Activated CD4-positive, CD25-positive, alpha-beta regulatory T cell (primary cell): Measurements from ENCODE around the gene ARHGAP21.

ENCODE experiments used
- DNase-seq, 4 experiments: peaks; one replicate each; lab custom pipeline; 2025; lab: John Stamatoyannopoulos, UW

The ARHGAP21 gene

DNA sequence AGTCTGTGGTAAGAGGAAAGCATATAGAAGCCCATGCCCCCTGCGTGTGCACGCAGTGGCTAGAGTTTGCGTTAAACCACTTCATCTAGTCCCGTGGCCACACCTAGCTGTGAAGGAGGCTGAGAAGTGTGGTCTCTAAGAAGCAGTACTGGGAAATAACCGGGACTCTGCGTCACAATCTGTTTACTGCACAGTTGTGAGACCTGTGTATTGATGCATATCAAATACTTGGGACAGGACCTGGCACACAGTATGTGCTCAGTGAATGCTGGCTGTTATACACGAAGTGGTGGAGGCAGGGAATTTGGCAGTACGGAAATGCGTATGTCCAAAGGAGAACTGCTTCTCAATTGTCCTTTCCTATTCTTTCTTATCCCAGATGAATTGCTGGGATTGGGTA, 149.5 kb downstream of the ARHGAP21 start:
- no peak for DNase-seq

DNA sequence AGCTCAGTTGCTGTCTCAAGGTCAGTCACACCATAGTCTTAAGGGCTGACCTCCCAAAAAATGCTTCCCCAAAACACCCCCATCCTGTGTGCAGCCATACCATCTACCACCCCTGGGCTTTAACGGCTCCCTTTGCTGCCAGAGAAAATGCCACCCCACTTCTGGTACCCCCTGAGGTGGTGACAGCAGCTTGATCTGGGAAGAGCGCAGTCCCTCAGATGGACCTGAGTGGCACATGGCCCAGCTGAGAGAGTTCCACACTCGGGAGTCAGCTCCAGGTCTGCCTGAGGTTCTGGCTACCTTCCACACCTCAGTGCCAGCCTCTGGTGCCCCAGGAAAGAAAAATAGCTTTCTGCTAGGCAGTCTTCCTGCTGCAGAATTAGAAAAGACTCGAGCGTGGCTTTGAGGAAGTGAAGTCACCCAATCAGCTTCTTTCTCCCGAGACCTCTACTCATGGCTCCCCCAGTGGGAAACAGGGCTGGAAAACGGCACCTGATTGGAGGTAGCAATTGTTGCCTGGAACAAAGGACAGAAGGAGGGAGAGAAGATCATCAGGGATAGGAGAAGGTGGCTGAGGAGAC, 151.7 kb downstream of the ARHGAP21 start:
- no peak for DNase-seq

DNA sequence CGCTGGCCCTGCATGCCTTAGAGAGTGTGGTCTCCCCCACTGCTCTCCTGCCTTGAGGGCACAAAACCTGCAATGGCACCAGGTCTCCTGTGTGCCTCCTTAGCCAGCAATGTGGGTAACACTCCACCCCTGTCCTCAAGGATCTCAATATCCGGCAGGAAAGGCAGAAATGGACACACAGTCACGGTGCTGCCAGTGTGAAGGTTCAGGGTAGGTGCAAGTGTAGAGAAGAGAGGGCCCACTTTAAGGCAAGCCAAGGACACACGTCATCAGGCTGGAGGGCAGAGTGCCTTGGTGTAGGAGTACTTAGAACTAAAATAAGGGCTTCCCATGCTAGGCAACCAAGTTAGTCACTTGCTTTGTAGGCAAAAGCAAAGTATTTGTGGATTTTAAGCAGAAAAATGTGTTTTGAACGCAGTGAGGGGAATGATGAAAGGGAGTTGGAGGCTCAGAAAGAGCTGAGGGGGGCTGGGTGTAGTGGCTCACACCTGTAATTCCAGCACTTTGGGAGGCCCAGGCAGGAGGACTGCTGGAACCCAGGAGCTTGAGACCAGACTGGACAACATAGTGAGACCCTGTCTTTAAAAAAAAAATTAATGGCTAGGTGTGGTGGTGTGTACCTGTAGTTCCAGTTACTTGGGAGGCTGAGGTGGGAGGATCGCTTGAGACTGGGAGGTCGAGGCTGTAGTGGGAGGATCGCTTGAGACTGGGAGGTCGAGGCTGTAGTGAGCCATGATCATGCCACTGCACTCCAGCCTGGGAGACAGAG, 152.8 kb downstream of the ARHGAP21 start:
- DNase-seq, result no peak

DNA sequence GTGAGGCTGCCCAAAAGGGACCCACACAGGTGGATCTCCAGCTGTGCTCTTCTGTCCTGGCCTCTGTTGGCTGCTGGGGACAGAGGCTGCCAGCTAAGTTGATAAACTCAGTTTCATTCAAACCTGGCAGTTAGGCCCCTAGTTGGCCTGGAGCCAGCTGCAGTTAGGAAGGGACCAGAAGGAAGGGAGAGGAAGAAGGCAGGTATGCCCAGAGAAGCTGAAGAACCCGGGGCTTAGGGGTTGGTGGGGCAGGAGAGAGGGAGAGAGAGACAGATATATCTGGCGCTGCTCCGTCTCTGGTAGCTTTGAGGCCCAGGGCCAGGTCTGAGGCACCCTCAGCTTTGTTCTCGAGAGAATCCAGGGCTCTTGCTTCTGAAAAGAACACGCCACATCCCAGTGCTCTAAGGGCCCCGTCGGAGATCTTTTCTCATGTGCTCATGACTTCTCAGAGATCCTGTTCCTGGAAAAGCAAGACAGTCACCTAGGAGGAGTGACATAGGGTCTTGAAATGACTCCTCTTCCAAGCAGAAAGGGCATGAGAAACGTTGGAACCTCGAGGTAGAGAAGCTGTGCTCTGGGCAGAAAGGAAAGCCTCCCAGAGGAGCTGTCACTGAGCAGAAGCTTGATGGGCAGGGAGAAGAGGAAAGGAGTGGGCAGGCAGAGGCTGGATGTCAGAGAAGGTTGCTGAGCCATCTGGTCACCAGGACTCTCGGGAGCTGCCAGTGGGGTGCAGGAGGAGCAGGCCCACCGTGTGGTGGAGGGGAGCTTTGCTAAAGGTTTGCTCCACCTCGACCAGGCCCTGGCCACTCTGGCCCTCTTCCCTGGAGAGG, 153.6 kb downstream of the ARHGAP21 start:
- no peak for DNase-seq

DNA sequence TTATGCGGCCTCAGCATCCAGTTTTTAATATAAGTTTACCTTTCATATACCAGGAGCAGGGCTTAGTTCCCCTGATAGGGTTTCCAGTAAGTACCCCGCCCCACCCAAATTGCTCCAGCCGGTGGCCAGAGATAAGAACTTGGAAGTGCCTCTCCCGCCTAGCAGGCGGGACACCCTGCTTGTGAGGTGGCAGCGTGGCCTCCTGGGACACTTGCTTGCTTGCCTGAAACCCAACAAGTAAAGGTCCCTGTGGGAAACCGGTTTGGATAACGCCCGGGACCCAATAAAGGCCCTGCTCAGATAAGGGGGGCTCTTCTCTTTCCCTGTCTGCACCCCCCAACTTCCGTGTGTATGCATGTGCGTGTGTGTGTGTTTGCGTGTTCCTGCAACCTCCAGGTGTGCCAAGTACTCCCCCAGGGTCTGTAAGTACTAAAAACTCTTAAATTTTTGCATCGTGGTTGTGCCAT, 154.3 kb downstream of the ARHGAP21 start:
- no peak for DNase-seq

DNA sequence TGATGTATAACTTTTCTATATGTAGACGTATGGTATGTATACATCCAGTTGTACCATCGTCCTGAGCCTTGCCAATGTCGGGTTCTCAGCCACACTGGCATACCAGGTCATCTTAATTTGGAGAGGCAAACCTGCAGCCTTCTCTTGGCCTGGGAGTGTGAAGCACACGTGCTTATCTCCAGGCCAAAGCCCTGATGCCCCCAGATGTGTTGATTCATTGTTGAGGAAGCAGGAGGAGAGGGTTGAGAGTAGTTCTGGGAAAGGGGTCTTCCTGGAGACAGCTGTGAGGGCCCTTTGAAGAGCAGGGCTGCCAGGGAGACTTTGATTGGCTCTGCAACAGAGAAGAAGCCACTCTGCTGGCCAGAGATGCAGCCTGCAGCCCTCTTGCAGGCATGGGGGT, 155.6 kb downstream of the ARHGAP21 start:
- no peak for DNase-seq

DNA sequence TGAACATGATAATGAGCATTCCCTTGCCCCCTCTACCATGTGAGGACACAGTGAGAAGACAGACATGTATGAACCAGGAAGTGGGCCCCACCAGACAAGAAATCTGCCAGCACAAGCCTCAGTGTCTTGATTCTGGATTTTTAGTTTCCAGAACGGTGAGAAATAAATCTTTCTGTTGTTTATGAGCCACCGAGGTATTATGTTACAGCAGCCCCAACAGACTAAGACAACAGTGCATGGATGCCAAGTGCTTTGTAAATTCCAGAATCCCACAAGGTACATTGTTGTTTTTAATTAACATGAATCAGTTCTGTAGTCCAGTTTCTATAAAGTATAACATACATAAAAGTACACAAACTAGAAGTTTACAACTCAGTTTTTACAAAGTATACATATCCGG, 162.2 kb downstream of the ARHGAP21 start:
- DNase-seq, result no peak

DNA sequence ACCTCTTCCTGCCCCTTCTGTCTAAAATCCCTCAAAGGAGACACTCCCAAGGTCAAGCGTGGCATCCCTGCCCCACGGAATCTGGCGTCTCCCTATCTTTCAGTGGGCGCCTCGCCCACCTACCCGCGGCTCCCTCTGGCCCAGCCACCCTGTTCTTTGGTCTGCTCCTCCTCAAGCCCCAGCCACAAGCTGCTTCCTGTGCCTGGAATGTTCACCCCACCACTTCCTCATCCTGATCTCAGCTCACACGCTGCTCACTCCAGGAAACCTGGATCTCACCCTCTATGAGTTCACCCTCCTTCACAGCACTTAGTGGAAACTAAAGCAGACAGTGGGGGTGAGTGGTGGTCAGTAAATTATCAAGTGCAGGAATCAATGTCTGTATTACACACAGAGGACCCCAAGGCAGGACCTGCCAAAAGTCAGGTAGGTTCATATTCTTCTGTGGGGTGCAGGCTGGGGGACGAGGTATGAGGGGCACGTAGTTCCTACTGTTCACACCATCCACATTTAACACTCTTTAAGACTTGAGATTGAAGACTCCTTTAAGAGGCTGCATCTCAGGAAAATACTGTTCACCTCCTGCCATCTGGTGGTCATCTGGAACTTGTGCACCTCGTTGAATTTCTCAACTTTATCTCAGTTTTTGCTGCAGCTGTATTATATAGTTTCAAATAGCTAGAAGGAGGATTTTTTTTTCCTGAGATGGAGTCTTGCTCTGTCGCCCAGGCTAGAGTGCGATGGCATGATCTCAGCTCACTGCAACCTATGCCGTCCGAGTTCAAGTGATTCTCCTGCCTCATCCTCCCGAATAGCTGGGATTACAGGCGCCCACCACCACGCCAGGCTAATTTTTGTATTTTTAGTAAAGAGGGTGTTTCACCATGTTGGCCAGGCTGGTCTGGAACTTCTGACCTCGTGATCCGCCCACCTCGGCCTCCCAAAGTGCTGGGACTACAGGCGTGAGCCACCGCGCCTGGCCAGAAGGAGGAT, 166.6 kb downstream of the ARHGAP21 start:
- DNase-seq, result no peak

DNA sequence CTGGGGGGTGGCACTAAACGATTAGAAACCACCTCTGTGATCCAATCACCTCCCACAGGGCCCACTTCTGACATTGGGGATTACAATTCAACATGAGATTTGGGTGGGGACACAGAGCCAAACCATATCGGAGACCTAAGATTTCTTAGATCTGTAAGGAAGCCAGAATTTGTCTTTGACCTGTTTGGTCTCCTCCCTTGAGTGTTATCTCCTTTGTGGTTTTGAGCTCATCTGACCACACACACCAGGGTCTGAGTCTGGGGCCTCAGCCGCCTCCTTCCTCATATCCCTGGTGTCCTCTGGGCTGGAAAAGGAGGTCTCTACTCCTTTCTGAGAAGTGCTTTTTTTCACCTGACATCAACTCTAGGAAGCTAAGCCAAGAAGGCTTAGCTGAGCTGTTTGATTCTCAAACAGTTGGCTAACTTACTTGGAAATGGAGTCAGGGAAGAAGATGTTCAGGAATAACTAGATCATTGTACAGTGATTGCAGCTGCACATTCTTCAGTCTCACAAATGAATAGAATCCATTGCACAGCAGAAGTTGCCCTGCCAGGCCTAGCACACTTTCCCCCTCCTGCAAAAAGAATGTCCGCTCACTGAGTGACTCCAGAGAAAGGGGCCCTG, 167.4 kb downstream of the ARHGAP21 start:
- DNase-seq, result no peak

DNA sequence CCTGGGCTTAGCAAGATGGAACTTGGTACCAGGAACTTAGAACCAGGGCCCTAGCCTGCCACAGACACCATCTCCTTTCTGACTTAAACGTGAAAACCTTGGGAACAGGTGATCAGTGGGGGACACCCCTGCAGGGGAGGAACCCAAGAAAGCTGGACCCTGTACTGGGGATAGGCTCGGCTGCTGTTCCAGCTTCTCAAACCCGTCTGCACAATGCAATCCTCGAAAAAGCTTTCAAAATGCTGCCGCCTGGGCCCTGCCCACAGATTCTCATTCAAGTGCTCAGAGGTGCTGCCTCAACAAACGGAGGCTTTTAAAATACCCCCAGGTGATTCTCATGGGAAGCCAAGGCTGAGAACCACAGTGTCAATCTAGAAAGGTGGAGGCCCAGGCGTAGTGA, 169.7 kb downstream of the ARHGAP21 start:
- no peak for DNase-seq

DNA sequence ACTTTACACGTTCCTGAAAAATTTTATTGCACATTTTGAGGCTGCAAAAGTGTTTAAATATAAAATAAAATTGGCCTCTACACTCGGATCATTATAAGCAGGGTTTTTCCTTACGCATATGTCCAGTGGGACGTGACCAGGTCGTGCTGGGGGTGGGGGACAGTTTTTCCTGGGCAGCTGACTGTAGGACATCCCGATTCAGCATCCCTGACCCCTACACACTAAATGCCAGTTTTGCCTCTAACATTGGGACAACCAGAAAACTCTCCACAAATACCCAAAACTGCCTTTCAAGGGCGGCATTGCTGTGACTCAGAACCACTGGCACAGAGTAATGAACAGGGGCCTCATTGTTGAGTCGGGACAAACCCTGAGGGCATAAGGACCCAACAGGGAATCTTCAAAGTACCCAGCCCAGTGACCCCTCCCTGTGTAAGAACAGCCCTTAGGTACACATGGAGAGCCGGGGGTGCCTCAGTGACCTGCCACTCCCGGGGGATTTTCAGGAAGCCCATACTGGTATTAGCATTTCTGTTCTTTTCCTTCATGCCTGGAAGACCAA, 170.6 kb downstream of the ARHGAP21 start:
- no peak for DNase-seq

DNA sequence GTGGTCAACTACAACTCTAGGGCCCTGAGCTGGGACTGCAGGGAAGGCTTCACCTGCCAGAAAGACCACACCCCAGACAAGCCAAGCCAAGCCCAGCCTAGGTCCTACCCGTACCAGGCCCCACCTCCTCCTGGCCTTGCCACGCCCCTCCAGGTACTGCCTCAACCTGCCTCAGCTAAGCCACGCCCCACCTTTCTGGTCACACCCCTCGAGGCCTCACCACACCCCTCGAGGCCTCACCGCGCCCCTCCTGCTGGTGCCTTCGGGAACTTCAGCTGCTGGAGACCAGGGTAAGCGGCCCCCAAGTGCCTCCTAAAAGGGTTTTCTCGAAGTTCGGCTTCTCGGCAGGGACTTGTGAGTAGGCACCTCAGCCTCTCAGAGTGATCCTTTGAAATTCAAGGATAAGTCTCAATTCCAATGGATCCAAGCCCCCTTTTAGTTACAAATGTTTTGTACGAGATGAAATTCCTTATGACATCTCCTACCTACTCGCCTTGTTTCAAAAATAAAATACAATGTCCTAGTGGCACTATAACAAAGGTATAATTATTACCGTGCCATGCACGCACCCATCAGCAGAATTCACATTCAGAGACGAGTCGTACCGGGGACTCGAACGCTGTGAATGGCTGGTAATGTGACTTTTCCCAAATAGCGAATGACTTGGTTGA, 171.2 kb downstream of the ARHGAP21 start:
- peak in 1 of 4 experiments; percentile 3 for DNase-seq

DNA sequence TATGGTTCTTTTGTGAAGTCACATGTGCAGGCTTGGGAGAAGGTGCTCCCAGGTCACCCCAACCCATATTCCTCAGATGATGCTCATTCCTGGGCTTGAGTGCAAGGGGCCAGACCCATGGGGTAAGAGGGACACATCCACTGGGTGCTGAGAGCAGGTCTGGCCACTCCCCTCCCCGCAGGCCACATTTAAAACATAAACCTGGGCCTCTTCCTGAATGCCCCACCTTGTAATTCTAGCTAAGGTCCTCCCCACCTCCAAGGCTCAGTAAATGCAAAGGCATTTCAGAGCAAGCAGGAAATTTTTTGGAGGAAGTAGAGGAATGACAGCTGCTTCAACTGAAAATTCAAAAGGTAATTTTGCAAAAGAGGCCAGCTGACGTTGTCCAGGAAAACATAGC, 172.5 kb downstream of the ARHGAP21 start:
- DNase-seq, result no peak

DNA sequence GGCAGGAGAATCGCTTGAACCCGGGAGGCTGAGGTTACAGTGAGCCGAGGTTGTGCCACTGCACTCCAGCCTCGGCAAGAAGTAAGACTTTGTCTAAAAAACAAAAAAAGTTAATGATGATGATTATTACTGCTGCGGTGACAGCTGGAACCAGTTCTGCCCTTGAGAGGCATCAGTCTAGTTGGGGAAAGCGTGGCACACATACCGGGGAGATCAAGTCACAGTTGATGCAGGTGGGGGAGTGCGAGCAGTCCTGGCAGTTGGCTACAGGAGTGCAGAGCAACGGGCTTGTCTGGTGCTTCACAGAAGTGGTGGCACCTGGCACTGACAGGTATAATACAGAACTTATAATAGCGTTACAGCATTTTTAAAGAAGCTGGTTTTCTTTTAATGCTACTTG, 173.0 kb downstream of the ARHGAP21 start:
- no peak for DNase-seq

DNA sequence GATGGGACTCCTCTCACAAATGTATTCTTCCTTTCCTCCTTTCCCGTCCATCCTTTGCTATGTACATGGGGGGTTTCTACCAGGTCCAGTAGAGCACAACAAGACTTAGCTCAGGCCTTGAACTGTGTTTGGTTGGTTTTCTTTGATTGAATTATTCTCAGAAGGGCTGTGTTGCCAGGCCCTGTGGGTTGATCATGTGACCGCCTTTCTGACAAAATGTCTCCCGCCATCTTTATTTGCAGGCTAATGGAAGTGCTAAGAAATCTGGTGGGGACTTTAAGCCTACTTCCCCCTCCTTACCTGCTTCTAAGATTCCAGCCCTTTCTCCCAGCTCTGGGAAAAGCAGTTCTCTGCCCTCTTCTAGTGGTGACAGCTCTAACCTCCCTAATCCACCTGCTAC, 178.1 kb downstream of the ARHGAP21 start:
- no peak for DNase-seq

DNA sequence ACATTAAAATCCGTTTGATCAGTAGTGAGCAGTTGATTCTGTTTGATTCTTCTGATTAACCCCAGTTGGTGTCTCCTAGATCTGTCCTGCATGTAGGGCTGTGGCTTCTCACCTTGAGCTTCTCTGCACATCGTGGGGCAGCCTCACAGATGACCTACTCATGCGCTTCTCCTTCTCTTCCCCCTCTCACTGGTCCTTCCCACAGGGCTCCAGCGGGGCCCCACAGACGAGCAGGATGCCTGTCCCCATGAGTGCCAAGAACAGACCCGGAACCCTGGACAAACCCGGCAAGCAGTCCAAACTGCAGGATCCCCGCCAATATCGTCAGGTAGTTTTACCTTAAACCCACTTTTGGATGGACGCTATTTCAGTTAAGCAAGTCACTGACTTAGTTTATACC, 178.9 kb downstream of the ARHGAP21 start:
- no peak for DNase-seq

DNA sequence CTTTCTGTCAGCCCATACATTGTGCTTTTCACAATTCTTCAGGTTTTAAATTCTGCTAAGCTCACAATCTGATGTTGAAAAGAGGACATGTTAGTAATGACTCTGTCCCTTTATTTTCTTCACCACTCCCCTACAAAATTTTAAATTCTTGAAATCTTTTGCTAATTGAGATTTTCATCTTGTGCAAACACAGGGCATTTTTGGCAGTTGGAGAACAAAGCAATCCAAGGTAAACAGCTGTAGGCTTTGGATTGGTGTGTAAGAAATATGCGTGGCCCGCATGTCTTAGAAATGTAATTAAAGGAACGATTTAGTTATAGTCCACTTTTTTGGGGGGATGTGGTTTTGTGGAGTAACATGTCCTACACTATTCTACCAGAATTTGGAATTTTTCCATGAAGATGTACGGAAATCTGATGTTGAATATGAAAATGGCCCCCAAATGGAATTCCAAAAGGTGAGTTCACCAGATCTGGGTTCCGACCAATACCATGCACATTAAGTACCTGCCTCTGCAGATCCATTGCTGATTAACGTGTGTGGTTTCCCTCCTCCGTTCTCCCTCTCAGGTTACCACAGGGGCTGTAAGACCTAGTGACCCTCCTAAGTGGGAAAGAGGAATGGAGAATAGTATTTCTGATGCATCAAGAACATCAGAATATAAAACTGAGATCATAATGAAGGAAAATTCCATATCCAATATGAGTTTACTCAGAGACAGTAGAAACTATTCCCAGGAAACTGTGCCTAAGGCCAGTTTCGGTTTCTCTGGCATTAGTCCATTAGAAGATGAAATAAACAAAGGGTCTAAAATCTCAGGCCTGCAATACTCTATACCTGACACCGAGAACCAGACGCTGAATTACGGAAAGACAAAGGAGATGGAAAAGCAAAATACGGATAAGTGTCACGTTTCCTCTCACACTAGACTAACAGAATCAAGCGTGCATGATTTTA, 181.1 kb downstream of the ARHGAP21 start:
- DNase-seq, result no peak

DNA sequence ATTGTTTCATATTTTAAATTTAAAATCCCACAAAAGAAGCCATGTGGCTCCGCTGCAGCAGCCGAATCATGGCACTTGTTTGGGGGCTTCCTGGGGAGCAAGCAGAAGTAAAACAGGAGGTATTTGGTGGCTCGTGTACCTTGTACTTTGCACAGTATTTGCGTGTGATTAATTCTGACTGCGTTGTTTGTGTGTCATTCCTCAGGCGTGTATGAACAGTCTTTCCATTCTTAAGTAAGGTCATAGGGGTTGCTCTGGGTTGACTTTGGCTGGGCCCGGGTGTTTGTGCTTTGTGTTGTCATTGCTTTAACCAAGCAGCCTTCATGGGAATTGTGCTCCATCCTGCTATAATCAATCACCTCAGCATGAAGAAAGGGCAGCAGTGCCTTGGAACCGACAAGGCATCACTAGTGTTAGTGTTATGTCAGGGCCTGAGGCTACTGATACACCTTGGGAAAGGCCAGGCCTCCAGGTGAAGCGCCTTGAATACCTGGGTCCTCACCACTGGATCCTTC, 182.4 kb downstream of the ARHGAP21 start:
- no peak for DNase-seq

DNA sequence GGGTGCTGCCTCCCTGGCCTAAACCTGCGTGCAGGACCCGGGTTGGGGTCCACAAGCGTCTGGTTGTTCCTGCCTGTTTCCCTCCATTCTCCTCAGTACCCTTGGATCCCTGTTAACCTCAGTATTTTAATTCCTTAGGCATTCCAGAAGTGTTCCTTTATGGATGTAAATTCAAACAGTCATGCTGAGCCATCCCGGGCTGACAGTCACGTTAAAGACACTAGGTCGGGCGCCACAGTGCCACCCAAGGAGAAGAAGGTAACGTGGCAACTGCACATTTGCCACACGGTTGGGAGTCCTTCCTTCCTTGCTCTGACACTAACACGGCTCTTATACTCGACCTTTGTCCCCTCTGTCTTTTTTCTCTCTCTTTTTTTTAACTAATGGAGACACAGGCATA, 187.1 kb downstream of the ARHGAP21 start:
- no peak for DNase-seq
